Liver (tissue), 9 donors: ENCODE measurements around the gene DCLK3. TPM values are rescaled to one million over a fixed set of nuclear protein-coding genes. Genes with fewer than 3 reads are reported as not detected.

ENCODE experiments used
- DNase-seq: peaks from one replicate; pipeline ENCODE4 v3.0.0-alpha.2; 2017; ENCODE audit warnings: low spot score
- H3K27ac ChIP-seq, 2 donors: one replicate each; pipeline ENCODE4 v1.7.0; 2013; ENCODE audit warnings: inconsistent platforms in 2 of 2, low read length in 2 of 2, control low read depth in 1 of 2, low read depth in 1 of 2, mild to moderate bottlenecking in 1 of 2
- H3K27me3 ChIP-seq, 4 donors: one replicate each; pipeline versions ENCODE4 v1.6.1 to v1.7.0; 2013; ENCODE audit warnings: low read length in 3 of 4, inconsistent platforms in 1 of 4, mild to moderate bottlenecking in 1 of 4, moderate library complexity in 1 of 4; ENCODE audit not compliant: control insufficient read depth in 4 of 4, insufficient read depth in 4 of 4
- H3K36me3 ChIP-seq, 4 donors: one replicate each; pipeline versions ENCODE4 v1.6.1 to v1.7.0; 2013; ENCODE audit warnings: low read length in 3 of 4, mild to moderate bottlenecking in 3 of 4, low read depth in 1 of 4, moderate library complexity in 1 of 4; ENCODE audit not compliant: control insufficient read depth in 4 of 4, insufficient read depth in 3 of 4
- H3K4me1 ChIP-seq, 4 donors: one replicate each; pipeline versions ENCODE4 v1.6.1 to v1.7.0; 2013; ENCODE audit warnings: low read length in 3 of 4, mild to moderate bottlenecking in 3 of 4, moderate library complexity in 1 of 4; ENCODE audit not compliant: control insufficient read depth in 4 of 4, insufficient read depth in 4 of 4
- H3K4me3 ChIP-seq, 3 donors: one replicate each; pipeline versions ENCODE4 v1.6.1 to v1.7.0; 2013; ENCODE audit warnings: low read length in 3 of 3, control low read depth in 1 of 3, low read depth in 1 of 3, mild to moderate bottlenecking in 1 of 3
- H3K9ac ChIP-seq, 2 donors: one replicate each; pipeline ENCODE4 v1.7.0; 2013; ENCODE audit warnings: low read length in 2 of 2, mild to moderate bottlenecking in 2 of 2, moderate library complexity in 2 of 2, control low read depth in 1 of 2, low read depth in 1 of 2
- H3K9me3 ChIP-seq, 4 donors: one replicate each; pipeline versions ENCODE4 v1.6.1 to v1.7.0; 2013; ENCODE audit warnings: low read length in 3 of 4; ENCODE audit not compliant: control insufficient read depth in 4 of 4
- FOXA1 ChIP-seq: IDR thresholded peaks from 2 replicates; pipeline ENCODE4 v1.6.1; 2016; ENCODE audit warnings: antibody characterized with exemption
- FOXA2 ChIP-seq: IDR thresholded peaks from 2 replicates; pipeline ENCODE4 v1.6.1; 2016; ENCODE audit warnings: antibody characterized with exemption
- GABPA ChIP-seq, 2 donors: IDR thresholded peaks in 1 of 2; conservative IDR thresholded peaks in 1 of 2; 2 replicates each; pipeline ENCODE4 v1.6.1; 2016; ENCODE audit warnings: antibody characterized with exemption in 2 of 2, mild to moderate bottlenecking in 1 of 2, moderate library complexity in 1 of 2
- HNF4A ChIP-seq, 2 donors: conservative IDR thresholded peaks; 2 replicates each; pipeline ENCODE4 v1.6.1; 2016; ENCODE audit warnings: antibody characterized with exemption in 2 of 2, mild to moderate bottlenecking in 2 of 2
- HNF4G ChIP-seq: IDR thresholded peaks from 2 replicates; pipeline ENCODE4 v1.6.1; 2016; ENCODE audit warnings: antibody characterized with exemption
- JUND ChIP-seq, 2 donors: IDR thresholded peaks; 2 replicates each; pipeline ENCODE4 v1.6.1; 2016; ENCODE audit warnings: antibody characterized with exemption in 2 of 2
- RXRA ChIP-seq, 2 donors: IDR thresholded peaks; 2 replicates each; pipeline ENCODE4 v1.6.1; 2017 to 2018; ENCODE audit warnings: antibody characterized with exemption in 2 of 2, mild to moderate bottlenecking in 1 of 2
- SP1 ChIP-seq: IDR thresholded peaks from 2 replicates; pipeline ENCODE4 v1.6.1; 2018; ENCODE audit warnings: antibody characterized with exemption, mild to moderate bottlenecking
- TAF1 ChIP-seq: conservative IDR thresholded peaks from 2 replicates; pipeline ENCODE4 v1.6.1; 2016; ENCODE audit warnings: antibody characterized with exemption, mild to moderate bottlenecking
- YY1 ChIP-seq: IDR thresholded peaks from 2 replicates; pipeline ENCODE4 v1.6.1; 2016; ENCODE audit warnings: antibody characterized with exemption, mild to moderate bottlenecking
- ZBTB33 ChIP-seq: IDR thresholded peaks from 2 replicates; pipeline ENCODE4 v1.6.1; 2016; ENCODE audit warnings: antibody characterized with exemption
- WGBS: extraction: QIAGEN DNeasy Blood & Tissue Kit; methylation state at CpG from one replicate; pipeline ENCODE4 v1.1.7; 2013; 5-methylcytosine and 5-hydroxymethylcytosine counted together
- polyA plus RNA-seq, 2 donors: library from polyadenylated mRNA; stranded (reverse) in 1 of 2; unstranded in 1 of 2; fragments of 200-250 nt in 1 of 2; fragments of >200 nt in 1 of 2; fragmentation: Nextera tagmentation in 1 of 2; extraction: Ambion mirVana in 1 of 2; gene quantifications; one replicate each; pipeline versions ENCODE4 v1.2.1 to v1.2.3, GENCODE V29; 2013 to 2015
- total RNA-seq, 2 donors: library from RNA; depleted of rRNA; stranded (reverse); fragments of >200 nt; gene quantifications; one replicate each; pipeline ENCODE4 v1.2.3, GENCODE V29; 2014
- TF ChIP-seq, protein P1 (sequence below): IDR thresholded peaks from 2 replicates; pipeline ENCODE4 v1.6.1; 2016; ENCODE audit warnings: antibody characterized with exemption
- TF ChIP-seq, protein P2 (sequence below): IDR thresholded peaks from 2 replicates; pipeline ENCODE4 v1.6.1; 2016; ENCODE audit warnings: antibody characterized with exemption, mild to moderate bottlenecking
- TF ChIP-seq, protein P3 (sequence below): IDR thresholded peaks from 2 replicates; pipeline ENCODE4 v1.6.1; 2016; ENCODE audit warnings: antibody characterized with exemption
- donor health status: healthy.
- donor health status: healthy.
- donor health status: healthy.
- donor health status: healthy.
- donor health status: healthy.

The DCLK3 gene
- total and polyA plus RNA-seq, 4 donors: 0.01 to 0.14 (median 0.07) TPM

GRCh38 chr3:36678216-36679013, 85.9 kb downstream of the DCLK3 start:
- no peaks in the 10 kb centered on the region for H3K27me3 ChIP-seq
- DNase-seq: no peak
- no peak overlapping the region for H3K4me3 ChIP-seq
- no peaks in the 10 kb centered on the region for H3K36me3 ChIP-seq
- no peak overlapping the region for H3K27ac ChIP-seq
- no peaks in the 10 kb centered on the region for H3K4me1 ChIP-seq
- 71% methylated on average over 2 of the region's 2 CpGs for WGBS
- no peak overlapping the region for H3K9ac ChIP-seq
- TF ChIP-seq HNF4G: no peak
- no peak for TF ChIP-seq RXRA (IDR thresholded peaks at IDR 0.05)
- TF ChIP-seq, protein P1, sequence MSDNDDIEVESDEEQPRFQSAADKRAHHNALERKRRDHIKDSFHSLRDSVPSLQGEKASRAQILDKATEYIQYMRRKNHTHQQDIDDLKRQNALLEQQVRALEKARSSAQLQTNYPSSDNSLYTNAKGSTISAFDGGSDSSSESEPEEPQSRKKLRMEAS: no peak
- H3K9me3 ChIP-seq: peaks cover 0 to 3% (median 0%) of the 10 kb centered on the region in 4 donors

DNA sequence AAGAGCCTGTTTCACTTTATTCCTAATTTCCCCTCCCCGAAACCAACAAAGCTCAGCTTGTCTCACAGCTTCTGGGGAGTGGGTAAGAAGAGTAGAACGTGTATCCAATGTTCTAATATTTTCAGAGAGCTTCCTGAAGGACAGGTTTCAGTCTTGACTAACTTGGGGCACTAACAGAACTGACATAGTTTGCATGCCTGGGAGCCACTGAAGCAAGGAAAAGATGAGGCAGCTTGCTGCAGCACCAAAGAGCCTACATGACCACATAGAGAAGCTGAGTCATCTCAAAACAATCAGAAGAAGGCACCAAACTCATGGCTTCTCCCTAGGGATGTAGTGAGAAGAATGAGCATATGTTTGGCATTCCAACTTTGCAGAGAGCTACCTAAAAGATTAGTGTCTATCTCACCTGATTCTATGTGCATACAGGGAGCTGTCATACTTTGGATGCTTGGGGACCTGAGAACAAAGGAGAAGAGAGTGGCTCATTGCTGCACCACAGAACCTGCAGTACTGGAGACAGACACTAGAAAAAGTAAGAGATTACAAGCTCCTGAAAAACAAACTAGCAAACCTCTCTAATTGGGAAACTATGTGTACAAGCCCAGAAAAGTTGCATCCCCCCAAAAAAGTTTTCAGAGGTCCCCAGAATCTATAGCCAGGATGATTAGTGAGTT, 86.9 kb downstream of the DCLK3 start:
- no peak for DNase-seq
- no peak overlapping the region for H3K27ac ChIP-seq
- no peaks in the 10 kb centered on the region for H3K27me3 ChIP-seq
- WGBS: 66% methylated on average over 2 of the region's 2 CpGs
- H3K4me1 ChIP-seq: no peaks in the 10 kb centered on the region
- H3K9me3 ChIP-seq: peaks cover 0 to 3% (median 0%) of the 10 kb centered on the region in 4 donors
- no peak overlapping the region for H3K9ac ChIP-seq
- TF ChIP-seq SP1: no peak
- TF ChIP-seq YY1: no peak
- TF ChIP-seq JUND (IDR thresholded peaks at IDR 0.05): no peak
- TF ChIP-seq GABPA (IDR thresholded peaks at IDR 0.05 in 1 of 2, conservative IDR thresholded peaks at IDR 0.05 in 1 of 2): no peak
- TF ChIP-seq, protein P2, sequence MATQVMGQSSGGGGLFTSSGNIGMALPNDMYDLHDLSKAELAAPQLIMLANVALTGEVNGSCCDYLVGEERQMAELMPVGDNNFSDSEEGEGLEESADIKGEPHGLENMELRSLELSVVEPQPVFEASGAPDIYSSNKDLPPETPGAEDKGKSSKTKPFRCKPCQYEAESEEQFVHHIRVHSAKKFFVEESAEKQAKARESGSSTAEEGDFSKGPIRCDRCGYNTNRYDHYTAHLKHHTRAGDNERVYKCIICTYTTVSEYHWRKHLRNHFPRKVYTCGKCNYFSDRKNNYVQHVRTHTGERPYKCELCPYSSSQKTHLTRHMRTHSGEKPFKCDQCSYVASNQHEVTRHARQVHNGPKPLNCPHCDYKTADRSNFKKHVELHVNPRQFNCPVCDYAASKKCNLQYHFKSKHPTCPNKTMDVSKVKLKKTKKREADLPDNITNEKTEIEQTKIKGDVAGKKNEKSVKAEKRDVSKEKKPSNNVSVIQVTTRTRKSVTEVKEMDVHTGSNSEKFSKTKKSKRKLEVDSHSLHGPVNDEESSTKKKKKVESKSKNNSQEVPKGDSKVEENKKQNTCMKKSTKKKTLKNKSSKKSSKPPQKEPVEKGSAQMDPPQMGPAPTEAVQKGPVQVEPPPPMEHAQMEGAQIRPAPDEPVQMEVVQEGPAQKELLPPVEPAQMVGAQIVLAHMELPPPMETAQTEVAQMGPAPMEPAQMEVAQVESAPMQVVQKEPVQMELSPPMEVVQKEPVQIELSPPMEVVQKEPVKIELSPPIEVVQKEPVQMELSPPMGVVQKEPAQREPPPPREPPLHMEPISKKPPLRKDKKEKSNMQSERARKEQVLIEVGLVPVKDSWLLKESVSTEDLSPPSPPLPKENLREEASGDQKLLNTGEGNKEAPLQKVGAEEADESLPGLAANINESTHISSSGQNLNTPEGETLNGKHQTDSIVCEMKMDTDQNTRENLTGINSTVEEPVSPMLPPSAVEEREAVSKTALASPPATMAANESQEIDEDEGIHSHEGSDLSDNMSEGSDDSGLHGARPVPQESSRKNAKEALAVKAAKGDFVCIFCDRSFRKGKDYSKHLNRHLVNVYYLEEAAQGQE: no peak
- TF ChIP-seq, protein P3, sequence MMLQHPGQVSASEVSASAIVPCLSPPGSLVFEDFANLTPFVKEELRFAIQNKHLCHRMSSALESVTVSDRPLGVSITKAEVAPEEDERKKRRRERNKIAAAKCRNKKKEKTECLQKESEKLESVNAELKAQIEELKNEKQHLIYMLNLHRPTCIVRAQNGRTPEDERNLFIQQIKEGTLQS: no peak
- no peak for TF ChIP-seq RXRA (IDR thresholded peaks at IDR 0.05)
- TF ChIP-seq FOXA2: no peak
- no peak for TF ChIP-seq HNF4A (conservative IDR thresholded peaks at IDR 0.05)
- no peak for TF ChIP-seq FOXA1
- TF ChIP-seq TAF1: no peak
- TF ChIP-seq ZBTB33: no peak
- H3K4me3 ChIP-seq: no peak overlapping the region
- no peaks in the 10 kb centered on the region for H3K36me3 ChIP-seq
